AG09319 (cell line): ENCODE results near the gene METTL5.
"Not testable (repeated sequence)": the region's sequence is repeated elsewhere in the genome, so short reads cannot be mapped to it uniquely, and the experiment has no call there.

Experiments used
- DNase-seq: peaks from one replicate; pipeline ENCODE4 v3.0.0-alpha.2; 2010; ENCODE audit warnings: low read depth; ENCODE audit errors: extremely low read depth
- CTCF ChIP-seq: IDR thresholded peaks from 2 replicates; pipeline ENCODE4 v1.5.1; 2011; ENCODE audit warnings: low read depth, mild to moderate bottlenecking, inconsistent platforms, low read length, moderate library complexity

The METTL5 gene

DNA sequence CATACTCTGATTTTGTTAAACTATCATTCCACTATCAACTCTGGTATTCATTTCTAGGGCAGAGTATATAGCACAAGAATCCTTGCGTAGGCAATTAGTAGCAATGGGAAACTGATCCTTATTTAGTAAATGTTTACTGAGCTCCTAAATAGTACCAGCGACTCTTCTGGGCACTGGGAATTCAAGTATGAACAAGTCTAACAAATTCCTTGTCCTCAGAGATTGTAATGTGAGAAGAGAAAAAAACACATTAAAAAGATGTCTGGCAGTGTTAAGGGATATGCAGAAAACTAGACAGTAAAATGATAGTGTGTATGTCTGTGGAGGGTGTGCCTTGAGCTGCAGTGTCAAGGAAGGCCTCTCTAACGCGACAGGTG is 721 bp downstream of the METTL5 start:
- TF ChIP-seq CTCF: no peak
- no peak for DNase-seq

DNA sequence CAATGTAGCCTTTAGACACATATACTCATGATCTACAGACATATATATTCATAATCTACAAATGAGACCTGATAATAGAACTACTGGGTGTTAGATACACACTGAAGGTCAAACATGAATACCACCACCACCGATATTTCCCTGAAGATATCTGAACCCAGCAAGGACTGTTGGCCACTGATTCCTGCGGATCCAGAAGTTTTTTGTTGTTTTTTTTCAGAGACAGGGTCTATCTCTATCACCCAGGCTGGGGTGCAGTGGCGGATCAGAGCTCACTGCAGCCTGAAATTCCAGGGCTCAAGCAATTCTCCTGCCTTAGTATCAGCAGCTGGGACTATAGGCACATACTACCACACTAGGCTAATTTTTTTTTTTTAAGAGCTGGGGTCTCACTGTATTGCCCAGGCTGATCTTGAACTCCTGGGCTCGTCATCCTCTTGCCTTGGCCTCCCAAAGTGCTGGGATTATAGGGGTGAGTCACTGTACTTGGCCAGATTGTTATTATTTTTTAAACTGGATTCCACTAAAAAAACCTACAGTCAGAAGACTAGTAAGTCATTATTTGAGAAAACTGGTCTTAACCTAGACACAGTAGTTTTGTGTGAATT is 1.8 kb downstream of the METTL5 start:
- no peak for TF ChIP-seq CTCF
- DNase-seq: no peak

GRCh38 chr2:169822036-169822435 is 2.7 kb downstream of the METTL5 start:
- no peak for DNase-seq
- no peak for TF ChIP-seq CTCF

- DNase-seq: not testable (repeated sequence)
Observed at GRCh38 chr2:169820101-169820500, 4.6 kb downstream of the METTL5 start.

DNA sequence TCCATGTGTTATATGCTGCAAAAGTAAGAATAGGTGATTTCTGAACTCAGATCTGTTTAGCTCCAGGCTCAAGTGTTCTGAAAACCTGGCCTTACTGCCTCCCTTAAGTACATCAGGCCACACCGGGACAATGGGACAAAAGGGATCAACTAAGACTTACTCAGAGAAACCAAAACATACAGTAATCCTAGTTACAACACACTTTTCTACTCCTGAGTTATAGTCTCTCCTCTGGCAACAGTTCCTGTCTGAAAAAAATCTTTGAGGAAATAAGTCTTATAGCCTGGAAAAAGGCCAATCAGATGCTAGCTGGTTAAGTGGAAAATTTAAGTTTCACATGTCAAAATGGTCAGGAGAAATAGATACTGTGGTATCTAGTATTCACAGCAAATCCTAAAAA is 5.6 kb downstream of the METTL5 start:
- TF ChIP-seq CTCF: no peak

DNA sequence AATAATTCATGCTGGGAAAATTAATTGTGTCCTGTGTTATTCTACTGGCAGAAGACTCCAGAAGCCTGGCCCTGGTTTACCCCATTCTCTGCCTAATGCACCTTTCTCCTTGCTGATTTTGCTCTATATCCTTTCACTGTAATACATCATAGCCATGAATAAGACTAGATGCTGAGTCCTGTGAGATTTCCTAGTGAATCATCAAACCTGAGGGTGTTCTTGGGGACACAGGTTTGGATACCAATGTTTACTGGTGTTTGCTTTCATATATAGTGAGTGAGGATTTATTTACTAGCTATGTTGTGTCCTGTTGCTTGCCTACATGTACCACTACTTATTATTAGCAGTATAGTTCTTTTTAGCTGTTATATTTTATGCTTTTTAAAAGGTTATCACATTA is 6.5 kb downstream of the METTL5 start:
- DNase-seq: no peak
- TF ChIP-seq CTCF: no peak

More for the DNA sequence above, 5.6 kb downstream of the METTL5 start:
- DNase-seq: no peak

GRCh38 chr2:169817369-169817768 is 7.3 kb downstream of the METTL5 start:
- DNase-seq: not testable (repeated sequence)

DNA sequence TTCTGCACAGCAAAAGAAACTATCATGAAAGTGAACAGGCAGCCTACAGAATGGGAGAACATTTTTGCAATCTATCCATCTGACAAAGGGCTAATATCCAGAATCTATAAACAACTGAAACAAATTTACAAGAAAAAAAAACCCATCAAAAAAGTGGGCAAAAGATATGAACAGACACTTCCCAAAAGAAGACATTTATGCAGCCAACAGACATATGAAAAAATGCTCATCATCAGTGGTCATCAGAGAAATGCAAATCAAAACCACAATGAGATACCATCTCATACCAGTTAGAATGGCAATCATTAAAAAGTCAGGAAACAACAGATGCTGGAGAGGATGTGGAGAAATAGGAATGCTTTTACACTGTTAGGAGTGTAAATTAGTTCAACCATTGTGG is 7.7 kb downstream of the METTL5 start:
- DNase-seq: not testable (repeated sequence)

GRCh38 chr2:169815849-169816248 is 8.9 kb downstream of the METTL5 start:
- no peak for TF ChIP-seq CTCF
- DNase-seq: no peak
